ENCODE measurements around the gene SLC6A4. TPM values are rescaled to one million over a fixed set of nuclear protein-coding genes. Genes with fewer than 3 reads are reported as not detected.
"Not testable (repeated sequence)": the region's sequence is repeated elsewhere in the genome, so short reads cannot be mapped to it uniquely, and the experiment has no call there.

The SLC6A4 gene
- total and polyA plus RNA-seq, 8 donors, result 0.18 to 0.55 TPM; not detected in 6

DNA sequence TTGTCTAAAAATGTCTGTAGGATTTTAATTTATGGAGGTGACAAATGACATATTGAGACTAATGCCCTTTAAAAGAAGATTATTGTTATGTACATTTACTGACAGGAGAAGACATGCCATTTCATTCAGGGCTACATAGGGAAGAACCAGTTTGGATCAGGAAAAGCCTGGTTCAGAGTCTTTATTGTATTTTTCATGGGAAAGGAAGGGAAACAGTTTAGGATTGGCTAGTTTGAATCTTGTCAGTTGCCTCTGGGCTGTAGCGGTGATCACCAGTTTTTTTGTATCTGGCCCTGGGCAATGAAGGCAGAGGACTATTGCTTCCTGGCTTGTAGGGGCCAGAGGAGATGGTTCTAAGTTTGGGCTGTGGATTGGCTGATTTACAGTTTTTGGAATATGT, 87.1 kb downstream of the SLC6A4 start:
- Histone ChIP-seq H3K4me1 (peaks cover 0 to 6% (median 2%) of the 10 kb centered on the region in 4 donors), H3K4me3 (no peak overlapping the region), H3K27me3 (no peaks in the 10 kb centered on the region), H3K36me3 (peaks cover 0 to 18% (median 5%) of the 10 kb centered on the region in 4 donors), H3K9me3 (no peaks in the 10 kb centered on the region), H3K27ac (no peak overlapping the region)
- TF ChIP-seq EP300 (IDR thresholded peaks at IDR 0.05), result no peak
- no peak for TF ChIP-seq POLR2A (IDR thresholded peaks at IDR 0.05)
- TF ChIP-seq, protein P1, sequence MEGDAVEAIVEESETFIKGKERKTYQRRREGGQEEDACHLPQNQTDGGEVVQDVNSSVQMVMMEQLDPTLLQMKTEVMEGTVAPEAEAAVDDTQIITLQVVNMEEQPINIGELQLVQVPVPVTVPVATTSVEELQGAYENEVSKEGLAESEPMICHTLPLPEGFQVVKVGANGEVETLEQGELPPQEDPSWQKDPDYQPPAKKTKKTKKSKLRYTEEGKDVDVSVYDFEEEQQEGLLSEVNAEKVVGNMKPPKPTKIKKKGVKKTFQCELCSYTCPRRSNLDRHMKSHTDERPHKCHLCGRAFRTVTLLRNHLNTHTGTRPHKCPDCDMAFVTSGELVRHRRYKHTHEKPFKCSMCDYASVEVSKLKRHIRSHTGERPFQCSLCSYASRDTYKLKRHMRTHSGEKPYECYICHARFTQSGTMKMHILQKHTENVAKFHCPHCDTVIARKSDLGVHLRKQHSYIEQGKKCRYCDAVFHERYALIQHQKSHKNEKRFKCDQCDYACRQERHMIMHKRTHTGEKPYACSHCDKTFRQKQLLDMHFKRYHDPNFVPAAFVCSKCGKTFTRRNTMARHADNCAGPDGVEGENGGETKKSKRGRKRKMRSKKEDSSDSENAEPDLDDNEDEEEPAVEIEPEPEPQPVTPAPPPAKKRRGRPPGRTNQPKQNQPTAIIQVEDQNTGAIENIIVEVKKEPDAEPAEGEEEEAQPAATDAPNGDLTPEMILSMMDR (IDR thresholded peaks at IDR 0.05), result no peak
- TF ChIP-seq POLR2AphosphoS5 (IDR thresholded peaks at IDR 0.05), result no peak
- DNase-seq, result no peak
- intact Hi-C loops (cut with DNase I; ENCODE audit: low total_unique reads), result no loop called here
- WGBS, 5 donors, result 92 to 100% (median 98%) methylated on average over 1 of the region's 1 CpG

DNA sequence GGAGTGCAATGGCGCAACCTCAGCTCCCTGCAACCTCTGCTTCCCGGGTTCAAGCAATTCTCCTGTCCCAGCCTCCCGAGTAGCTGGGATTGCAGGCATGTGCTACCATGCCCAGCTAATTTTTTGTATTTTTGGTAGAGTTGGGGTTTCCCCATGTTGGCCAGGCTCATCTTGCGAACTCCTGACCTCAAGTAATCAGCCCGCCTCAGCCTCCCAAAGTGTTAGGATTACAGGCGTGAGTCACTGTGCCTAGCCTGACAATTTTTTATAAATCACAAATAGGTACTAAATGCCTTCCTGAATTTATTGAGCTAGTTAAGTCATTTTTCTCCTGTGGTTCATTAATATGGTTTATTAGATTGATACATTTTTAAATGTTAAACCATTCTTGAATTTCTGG, 87.6 kb downstream of the SLC6A4 start:
- H3K27me3 ChIP-seq; intact Hi-C loops (cut with DNase I; ENCODE audit: low total_unique reads); H3K4me1 ChIP-seq; H3K9me3 ChIP-seq; DNase-seq; H3K4me3 ChIP-seq; H3K27ac ChIP-seq: not testable (repeated sequence)
- H3K36me3 ChIP-seq, result peaks cover 0 to 18% (median 5%) of the 10 kb centered on the region in 4 donors
- 87 to 95% (median 92%) methylated on average over 6 of the region's 6 CpGs for WGBS, 5 donors

Small RNAs within 50 kb of the gene (small RNA-seq; reads per million reads assigned to genes)
- gene RF00154, result 29.0 to 120 (median 36.9) reads per million in 4 donors

Other genes with a start within 250 kb of the SLC6A4 start
- 100 to 1,000 TPM in 1 of 5 donors, 10 to 100 TPM in 3, 1 to 10 TPM in 1; 5.4 to 110 (median 21.6) TPM for gene NSRP1, start 118.9 kb downstream of the SLC6A4 start, total RNA-seq
- 10 to 100 TPM; 19.1 to 35.6 (median 33.1) TPM for gene NSRP1, start 118.9 kb downstream of the SLC6A4 start, polyA plus RNA-seq
- gene BLMH, start 56.2 kb upstream of the SLC6A4 start, total RNA-seq, result 10 to 100 TPM in 3 of 5 donors, 1 to 10 TPM in 1, not detected in 1; 5.4 to 32.4 (median 28.4) TPM
- 10 to 100 TPM; 12.8 to 14.7 (median 14.4) TPM for gene BLMH, start 56.2 kb upstream of the SLC6A4 start, polyA plus RNA-seq
- 1 to 10 TPM in 1 of 5 donors, not detected in 4; 1.1 TPM for gene TMIGD1, start 98.4 kb upstream of the SLC6A4 start, total RNA-seq
- not detected for gene TMIGD1, start 98.4 kb upstream of the SLC6A4 start, polyA plus RNA-seq
- 100 to 1,000 TPM in 1 of 5 donors, 10 to 100 TPM in 4; 19.8 to 278 (median 52.9) TPM for gene CPD, start 143.2 kb upstream of the SLC6A4 start, total RNA-seq
- gene CPD, start 143.2 kb upstream of the SLC6A4 start, polyA plus RNA-seq, result 1 to 10 TPM; 4.1 to 8.0 (median 6.8) TPM
- 10 to 100 TPM in 3 of 5 donors, 1 to 10 TPM in 2; 7.0 to 45.5 (median 35.7) TPM for gene GOSR1, start 241.7 kb upstream of the SLC6A4 start, total RNA-seq
- 10 to 100 TPM; 10.5 to 13.3 (median 12.7) TPM for gene GOSR1, start 241.7 kb upstream of the SLC6A4 start, polyA plus RNA-seq

Measured in stomach (tissue), 9 donors.